Measurements from ENCODE around the gene PTGS2. TPM values are rescaled to one million over a fixed set of nuclear protein-coding genes. Genes with fewer than 3 reads are reported as not detected.
"Not testable (repeated sequence)": the region's sequence is repeated elsewhere in the genome, so short reads cannot be mapped to it uniquely, and the experiment has no call there.

Gene PTGS2
- polyA plus RNA-seq, 1 experiment: 100 TPM

DNA sequence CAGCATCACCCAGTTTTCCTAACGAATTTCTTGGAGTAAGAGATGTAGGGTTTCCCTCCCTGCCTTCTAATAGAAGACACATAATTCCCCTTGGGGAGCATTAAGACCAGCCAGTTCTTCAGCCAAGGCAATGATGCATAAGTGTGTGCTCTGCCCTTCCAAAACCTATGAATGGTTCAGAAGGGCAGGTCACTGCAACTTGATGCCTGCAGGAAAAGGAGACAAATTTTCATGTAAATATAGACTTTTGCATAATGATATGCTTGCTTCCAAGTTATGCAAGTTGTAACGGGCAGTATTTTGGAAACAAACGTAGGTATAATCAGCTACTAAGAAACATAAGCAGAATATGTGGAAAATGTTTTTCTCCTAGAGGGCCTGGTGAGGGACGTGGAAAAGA is 31.6 kb downstream of the PTGS2 start:
- DNase-seq (ENCODE audit: low read depth): no peak
- H3K27me3 ChIP-seq (ENCODE audit: control insufficient read depth, insufficient read depth, low read length): no peaks in the 10 kb centered on the region
- TF ChIP-seq, protein P1, sequence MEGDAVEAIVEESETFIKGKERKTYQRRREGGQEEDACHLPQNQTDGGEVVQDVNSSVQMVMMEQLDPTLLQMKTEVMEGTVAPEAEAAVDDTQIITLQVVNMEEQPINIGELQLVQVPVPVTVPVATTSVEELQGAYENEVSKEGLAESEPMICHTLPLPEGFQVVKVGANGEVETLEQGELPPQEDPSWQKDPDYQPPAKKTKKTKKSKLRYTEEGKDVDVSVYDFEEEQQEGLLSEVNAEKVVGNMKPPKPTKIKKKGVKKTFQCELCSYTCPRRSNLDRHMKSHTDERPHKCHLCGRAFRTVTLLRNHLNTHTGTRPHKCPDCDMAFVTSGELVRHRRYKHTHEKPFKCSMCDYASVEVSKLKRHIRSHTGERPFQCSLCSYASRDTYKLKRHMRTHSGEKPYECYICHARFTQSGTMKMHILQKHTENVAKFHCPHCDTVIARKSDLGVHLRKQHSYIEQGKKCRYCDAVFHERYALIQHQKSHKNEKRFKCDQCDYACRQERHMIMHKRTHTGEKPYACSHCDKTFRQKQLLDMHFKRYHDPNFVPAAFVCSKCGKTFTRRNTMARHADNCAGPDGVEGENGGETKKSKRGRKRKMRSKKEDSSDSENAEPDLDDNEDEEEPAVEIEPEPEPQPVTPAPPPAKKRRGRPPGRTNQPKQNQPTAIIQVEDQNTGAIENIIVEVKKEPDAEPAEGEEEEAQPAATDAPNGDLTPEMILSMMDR (IDR thresholded peaks at IDR 0.05; ENCODE audit: insufficient read depth, low read depth, low read length): no peak
- H3K36me3 ChIP-seq (ENCODE audit: control insufficient read depth, insufficient read depth, low read length): no peaks in the 10 kb centered on the region
- no peak overlapping the region for H3K4me3 ChIP-seq (ENCODE audit: low read depth, low read length)
- ChIA-PET CTCF (no interaction called here), POLR2A (no interaction called here)

DNA sequence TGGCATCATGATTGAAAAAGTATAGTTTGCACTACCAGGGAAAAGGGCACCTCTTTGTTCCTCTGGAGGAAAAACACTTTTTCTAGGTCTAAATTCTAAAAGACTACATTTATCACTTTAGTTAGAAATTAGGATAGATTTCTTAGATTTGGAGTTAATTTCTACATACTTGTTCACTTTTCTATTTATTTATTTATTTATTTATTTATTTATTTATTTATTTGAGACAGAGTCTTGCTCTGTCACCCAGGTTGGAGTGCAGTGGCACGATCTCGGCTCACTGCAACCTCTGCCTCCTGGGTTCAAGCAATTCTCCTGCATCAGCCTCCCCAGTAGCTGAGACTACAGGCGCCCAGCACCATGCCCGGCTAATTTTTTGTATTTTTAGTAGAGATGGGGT is 32.2 kb downstream of the PTGS2 start:
- POLR2A ChIA-PET; DNase-seq (ENCODE audit: low read depth); H3K27me3 ChIP-seq (ENCODE audit: control insufficient read depth, insufficient read depth, low read length); H3K36me3 ChIP-seq (ENCODE audit: control insufficient read depth, insufficient read depth, low read length); H3K4me3 ChIP-seq (ENCODE audit: low read depth, low read length): not testable (repeated sequence)
- CTCF ChIA-PET: interaction anchor here (0.6 kb wide), 1 partner anchor 246 kb away, joined by 3 read pairs; no protein-coding TSS in a partner anchor

GRCh38 chr1:186643614-186644013 is 36.6 kb downstream of the PTGS2 start:
- no peak overlapping the region for H3K4me3 ChIP-seq (ENCODE audit: low read depth, low read length)
- no peaks in the 10 kb centered on the region for H3K27me3 ChIP-seq (ENCODE audit: control insufficient read depth, insufficient read depth, low read length)
- TF ChIP-seq, protein P1 (IDR thresholded peaks at IDR 0.05; ENCODE audit: insufficient read depth, low read depth, low read length): no peak
- no peaks in the 10 kb centered on the region for H3K36me3 ChIP-seq (ENCODE audit: control insufficient read depth, insufficient read depth, low read length)
- DNase-seq (ENCODE audit: low read depth): no peak
- CTCF ChIA-PET: interaction anchor here (0.5 kb wide), 1 partner anchor 168 kb away, joined by 4 read pairs; no protein-coding TSS in a partner anchor
- POLR2A ChIA-PET: no interaction called here

GRCh38 chr1:186637567-186637966 is 42.7 kb downstream of the PTGS2 start:
- H3K36me3 ChIP-seq (ENCODE audit: control insufficient read depth, insufficient read depth, low read length); H3K27me3 ChIP-seq (ENCODE audit: control insufficient read depth, insufficient read depth, low read length); CTCF ChIA-PET; H3K4me3 ChIP-seq (ENCODE audit: low read depth, low read length); DNase-seq (ENCODE audit: low read depth); POLR2A ChIA-PET: not testable (repeated sequence)

DNA sequence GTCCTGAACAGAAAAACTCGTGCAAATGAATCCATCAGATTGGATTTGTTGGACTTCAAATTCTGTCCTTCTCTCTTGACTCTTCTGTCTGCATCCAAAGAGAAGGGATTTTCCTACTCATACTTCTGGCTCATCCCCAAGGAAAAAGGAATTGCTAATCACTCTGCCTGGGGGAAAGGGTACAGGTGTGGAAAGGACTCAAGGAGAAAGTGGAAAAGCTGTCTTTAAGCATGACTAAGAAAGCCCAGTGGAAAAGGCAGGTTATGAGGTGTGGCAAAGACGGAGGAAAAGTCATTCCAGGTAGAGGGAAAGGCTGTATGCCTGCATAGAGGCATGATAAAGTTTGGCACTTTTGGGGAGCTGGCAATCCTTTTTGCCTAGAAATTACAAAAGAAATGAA is 43.4 kb downstream of the PTGS2 start:
- no peak overlapping the region for H3K4me3 ChIP-seq (ENCODE audit: low read depth, low read length)
- CTCF ChIA-PET: no interaction called here
- POLR2A ChIA-PET: no interaction called here

DNA sequence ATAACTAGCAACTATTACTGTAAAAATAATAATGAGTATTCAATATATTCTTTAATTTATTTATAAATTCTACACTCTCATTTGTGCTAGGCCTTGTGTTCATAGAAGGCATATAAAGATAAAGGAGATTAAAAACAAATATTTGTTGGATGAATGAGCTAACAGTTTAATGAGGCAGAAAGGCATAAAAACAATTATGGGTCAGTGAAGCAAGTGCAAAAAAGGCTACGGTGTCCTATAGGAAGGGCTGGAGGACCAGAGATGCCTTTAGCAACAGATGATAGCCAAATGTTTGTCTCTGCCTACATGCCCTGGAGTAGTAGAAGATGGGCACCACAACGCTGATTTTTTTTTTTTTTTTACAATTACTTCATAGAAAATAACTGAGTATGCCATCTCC is 45.7 kb downstream of the PTGS2 start:
- Histone ChIP-seq H3K27me3 (ENCODE audit: control insufficient read depth, insufficient read depth, low read length) (no peaks in the 10 kb centered on the region), H3K4me3 (ENCODE audit: low read depth, low read length) (no peak overlapping the region), H3K36me3 (ENCODE audit: control insufficient read depth, insufficient read depth, low read length) (no peaks in the 10 kb centered on the region)
- POLR2A ChIA-PET: no interaction called here
- TF ChIP-seq, protein P1 (IDR thresholded peaks at IDR 0.05; ENCODE audit: insufficient read depth, low read depth, low read length): no peak
- no peak for DNase-seq (ENCODE audit: low read depth)
- CTCF ChIA-PET: interaction anchor here (0.6 kb wide), 1 partner anchor 120 kb away, joined by 4 read pairs; no protein-coding TSS in a partner anchor

More for the DNA sequence above, 43.4 kb downstream of the PTGS2 start:
- Histone ChIP-seq H3K27me3 (ENCODE audit: control insufficient read depth, insufficient read depth, low read length) (no peaks in the 10 kb centered on the region), H3K36me3 (ENCODE audit: control insufficient read depth, insufficient read depth, low read length) (no peaks in the 10 kb centered on the region)
- DNase-seq (ENCODE audit: low read depth): no peak
- TF ChIP-seq, protein P1 (IDR thresholded peaks at IDR 0.05; ENCODE audit: insufficient read depth, low read depth, low read length): no peak
